Endothelial cell of umbilical vein (primary cell): ENCODE results near the gene CCDC194.

ENCODE experiments used
- CTCF ChIP-seq, 2 donors: IDR thresholded peaks; 1 replicate in 1 of 2; 2 replicates in 1 of 2; pipeline ENCODE4 v1.5.1; 2011; ENCODE audit warnings: low read length in 2 of 2, mild to moderate bottlenecking in 2 of 2, moderate library complexity in 2 of 2, control low read depth in 1 of 2, inconsistent platforms in 1 of 2, low read depth in 1 of 2; ENCODE audit not compliant: insufficient read depth in 1 of 2; ENCODE audit errors: extremely low read depth in 1 of 2
- EZH2 ChIP-seq: IDR thresholded peaks from 2 replicates; pipeline ENCODE4 v1.6.1; 2012; ENCODE audit warnings: borderline replicate concordance, low read depth, mild to moderate bottlenecking, moderate library complexity, low read length, inconsistent platforms; ENCODE audit not compliant: severe bottlenecking

GRCh38 chr19:17389288-17389687 lies 4.7 kb downstream of the CCDC194 start:
- no peak for TF ChIP-seq EZH2
- no peak for TF ChIP-seq CTCF (IDR thresholded peaks at IDR 0.05; ENCODE audit: extremely low read depth in 1 of 2, insufficient read depth in 1 of 2, low read depth in 1 of 2, low read length in 2 of 2)
